H1 (cell line): ENCODE measurements around the gene JAK2. TPM values are rescaled to one million over a fixed set of nuclear protein-coding genes. Genes with fewer than 3 reads are reported as not detected.

ENCODE experiments used
- CTCF ChIA-PET: fragments of 300-600 bp; sonication (Branson Sonifier 250); formaldehyde crosslinking; loops from one replicate; lab custom pipeline; 2021; ENCODE audit not compliant: partially characterized antibody; lab: Charles Lee
- POLR2A ChIA-PET: fragments of 300-600 bp; sonication (Branson Sonifier 250); formaldehyde crosslinking; loops from one replicate; lab custom pipeline; 2021; ENCODE audit warnings: inconsistent platforms; ENCODE audit not compliant: partially characterized antibody; lab: Charles Lee
- DNase-seq, 2 experiments: peaks; one replicate each; pipeline versions ENCODE4 v3.0.0 to v3.0.0-alpha.2; 2010 to 2022; ENCODE audit warnings: low spot score in 2 of 2, low read depth in 1 of 2, mixed read lengths in 1 of 2
- FAIRE-seq: peaks from 2 replicates; lab custom pipeline; 2011; peaks lifted over from hg19 to GRCh38; lab: Jason Lieb, UNC
- H2AFZ ChIP-seq: 2 replicates; pipeline ENCODE4 v1.8.1; 2012; ENCODE audit warnings: low read length, inconsistent platforms
- H2AK5ac ChIP-seq: 2 replicates; pipeline ENCODE4 v1.6.1; 2013; ENCODE audit warnings: low read depth, low read length
- H2BK120ac ChIP-seq: replicated peaks from 2 replicates; pipeline ENCODE3; 2013; ENCODE audit warnings: low read depth, low read length, inconsistent platforms
- H2BK12ac ChIP-seq: 2 replicates; pipeline ENCODE4 v1.6.1; 2013; ENCODE audit warnings: low read depth, low read length
- H2BK15ac ChIP-seq: 2 replicates; pipeline ENCODE4 v1.6.1; 2013; ENCODE audit warnings: low read length
- H2BK20ac ChIP-seq: 2 replicates; pipeline ENCODE4 v1.6.1; 2013; ENCODE audit warnings: low read length
- H2BK5ac ChIP-seq: 2 replicates; pipeline ENCODE4 v1.6.1; 2013; ENCODE audit warnings: low read depth, low read length
- H3K14ac ChIP-seq: 2 replicates; pipeline ENCODE4 v1.6.1; 2013; ENCODE audit warnings: inconsistent platforms; ENCODE audit not compliant: insufficient read length
- H3K18ac ChIP-seq: 2 replicates; pipeline ENCODE4 v1.6.1; 2013; ENCODE audit warnings: low read length; ENCODE audit errors: extremely low read depth
- H3K23ac ChIP-seq: 2 replicates; pipeline ENCODE4 v1.6.1; 2013; ENCODE audit warnings: inconsistent platforms; ENCODE audit not compliant: insufficient read length
- H3K23me2 ChIP-seq: 2 replicates; pipeline ENCODE4 v1.6.1; 2013; ENCODE audit warnings: low read depth, low read length
- H3K27ac ChIP-seq: 2 replicates; pipeline ENCODE4 v1.6.1; 2011; ENCODE audit warnings: low read depth, low read length, inconsistent platforms
- H3K27me3 ChIP-seq, 4 experiments: replicated peaks in 1 of 4; 1 replicate in 1 of 4; 2 replicates in 3 of 4; pipeline versions ENCODE4 v1.6.1 to v1.8.1; 2011 to 2013; ENCODE audit warnings: low read length in 3 of 4, mild to moderate bottlenecking in 3 of 4, inconsistent platforms in 2 of 4, mixed read lengths in 2 of 4, moderate library complexity in 1 of 4; ENCODE audit not compliant: control insufficient read depth in 3 of 4, insufficient read depth in 3 of 4; ENCODE audit errors: extremely low read depth in 1 of 4
- H3K36me3 ChIP-seq, 4 experiments: 2 replicates each; pipeline versions ENCODE4 v1.6.1 to v1.8.1; 2011 to 2013; ENCODE audit warnings: mild to moderate bottlenecking in 4 of 4, low read length in 3 of 4, moderate library complexity in 2 of 4, control low read depth in 1 of 4, inconsistent platforms in 1 of 4; ENCODE audit not compliant: insufficient read depth in 4 of 4, control insufficient read depth in 2 of 4
- H3K4ac ChIP-seq: replicated peaks from 2 replicates; pipeline ENCODE3; 2013; ENCODE audit warnings: low read length, low read depth, mixed read lengths, inconsistent platforms; ENCODE audit not compliant: insufficient read length
- H3K4me1 ChIP-seq, 4 experiments: replicated peaks in 1 of 4; 1 replicate in 1 of 4; 2 replicates in 3 of 4; pipeline versions ENCODE4 v1.6.1 to v1.8.1; 2011 to 2013; ENCODE audit warnings: low read length in 3 of 4, inconsistent platforms in 2 of 4, mixed read lengths in 1 of 4; ENCODE audit not compliant: insufficient read depth in 4 of 4, control insufficient read depth in 3 of 4
- H3K4me2 ChIP-seq, 2 experiments: 2 replicates each; pipeline versions ENCODE4 v1.6.1 to v1.8.1; 2011 to 2013; ENCODE audit warnings: low read depth in 2 of 2, low read length in 2 of 2, control low read depth in 1 of 2, inconsistent platforms in 1 of 2, mild to moderate bottlenecking in 1 of 2; ENCODE audit not compliant: insufficient read depth in 1 of 2
- H3K4me3 ChIP-seq, 4 experiments: fragments of 200-600, 300-600 bp in 1 of 4; sonication (generic), shearing (Covaris generic), sonication (Bioruptor Twin) in 1 of 4; 2 replicates each; pipeline versions ENCODE4 v1.5.1 to v1.8.1; 2011 to 2016; ENCODE audit warnings: low read length in 4 of 4, low read depth in 3 of 4, control low read depth in 2 of 4, inconsistent platforms in 2 of 4, mild to moderate bottlenecking in 2 of 4, mixed read lengths in 1 of 4, moderate library complexity in 1 of 4; ENCODE audit not compliant: insufficient read depth in 2 of 4; ENCODE audit errors: extremely low read depth in 1 of 4
- H3K56ac ChIP-seq: replicated peaks from 2 replicates; pipeline ENCODE3; 2013; ENCODE audit warnings: low read depth, mild to moderate bottlenecking, mixed read lengths, low read length, inconsistent platforms; ENCODE audit not compliant: insufficient read length
- H3K79me1 ChIP-seq: 2 replicates; pipeline ENCODE4 v1.6.1; 2013; ENCODE audit warnings: low read depth, low read length, control low read depth
- H3K79me2 ChIP-seq, 2 experiments: 2 replicates each; pipeline versions ENCODE4 v1.6.1 to v1.8.1; 2012 to 2013; ENCODE audit warnings: low read length in 2 of 2, mild to moderate bottlenecking in 2 of 2, inconsistent platforms in 1 of 2; ENCODE audit not compliant: insufficient read depth in 2 of 2, control insufficient read depth in 1 of 2
- H3K9ac ChIP-seq, 4 experiments: replicated peaks in 1 of 4; 1 replicate in 1 of 4; 2 replicates in 3 of 4; pipeline versions ENCODE4 v1.6.1 to v1.8.1; 2011 to 2013; ENCODE audit warnings: low read depth in 3 of 4, low read length in 3 of 4, control low read depth in 2 of 4, mild to moderate bottlenecking in 2 of 4, moderate library complexity in 2 of 4, inconsistent platforms in 1 of 4; ENCODE audit errors: extremely low read depth in 1 of 4
- H3K9me3 ChIP-seq, 2 experiments: 2 replicates each; pipeline versions ENCODE4 v1.6.1 to v1.8.1; 2012 to 2013; ENCODE audit warnings: mild to moderate bottlenecking in 2 of 2, moderate library complexity in 2 of 2, control low read depth in 1 of 2, inconsistent platforms in 1 of 2, low read depth in 1 of 2, low read length in 1 of 2, mixed read lengths in 1 of 2; ENCODE audit not compliant: insufficient read depth in 2 of 2
- H4K20me1 ChIP-seq, 2 experiments: replicated peaks in 1 of 2; 2 replicates each; pipeline versions ENCODE3 to v1.8.1; 2011 to 2013; ENCODE audit warnings: inconsistent platforms in 2 of 2, low read length in 2 of 2, mild to moderate bottlenecking in 1 of 2; ENCODE audit not compliant: insufficient read depth in 2 of 2, control insufficient read depth in 1 of 2
- H4K5ac ChIP-seq: 2 replicates; pipeline ENCODE4 v1.6.1; 2013; ENCODE audit warnings: low read length, low read depth, mixed read lengths, inconsistent platforms; ENCODE audit not compliant: insufficient read length
- H4K8ac ChIP-seq: 2 replicates; pipeline ENCODE4 v1.8.0; 2013; ENCODE audit warnings: mild to moderate bottlenecking, moderate library complexity, low read length, inconsistent platforms; ENCODE audit not compliant: insufficient read depth; ENCODE audit errors: extremely low read depth
- H4K91ac ChIP-seq: replicated peaks from 2 replicates; pipeline ENCODE3; 2013; ENCODE audit warnings: low read length, mixed read lengths, inconsistent platforms; ENCODE audit not compliant: insufficient read length
- BACH1 ChIP-seq: IDR thresholded peaks from 2 replicates; pipeline ENCODE4 v1.6.1; 2012; ENCODE audit warnings: low read length, improper control_type of control experiment
- CTBP2 ChIP-seq: IDR thresholded peaks from 2 replicates; pipeline ENCODE4 v1.7.0; 2011; ENCODE audit warnings: borderline replicate concordance, mild to moderate bottlenecking, moderate library complexity, mixed read lengths, low read length; ENCODE audit not compliant: insufficient read depth, insufficient read length
- EZH2 ChIP-seq: fragments of 200-600 bp; sonication (generic); IDR thresholded peaks from 2 replicates; pipeline ENCODE4 v1.7.1; 2012; ENCODE audit warnings: low read depth, mild to moderate bottlenecking, moderate library complexity, low read length, inconsistent platforms; ENCODE audit not compliant: severe bottlenecking
- KDM4A ChIP-seq: IDR thresholded peaks from one replicate; pipeline ENCODE4 v1.7.1; 2012; ENCODE audit warnings: low read depth, mild to moderate bottlenecking, moderate library complexity, low read length, inconsistent platforms; ENCODE audit not compliant: severe bottlenecking
- KDM5A ChIP-seq: fragments of 200-600 bp; IDR thresholded peaks from 2 replicates; pipeline ENCODE4 v1.7.1; 2012; ENCODE audit warnings: mild to moderate bottlenecking, low read length, inconsistent platforms, mixed read lengths
- SP4 ChIP-seq: IDR thresholded peaks from 2 replicates; pipeline ENCODE4 v1.6.1; 2012; ENCODE audit warnings: low read length, inconsistent platforms
- TAF1 ChIP-seq: IDR thresholded peaks from 2 replicates; pipeline ENCODE4 v1.6.1; 2011; ENCODE audit warnings: mild to moderate bottlenecking, low read depth, low read length
- YY1 ChIP-seq: IDR thresholded peaks from 2 replicates; pipeline ENCODE4 v1.6.1; 2011; ENCODE audit warnings: low read depth, mild to moderate bottlenecking, low read length
- ZNF274 ChIP-seq: IDR thresholded peaks from 2 replicates; pipeline ENCODE4 v1.7.0; 2012; ENCODE audit warnings: low read length, borderline replicate concordance; ENCODE audit errors: extremely low read depth
- WGBS, 2 experiments: shearing (Covaris generic) in 1 of 2; methylation state at CpG; one replicate each; pipeline versions ENCODE4 v1.1.6 to v1.1.7; 2013 to 2015; ENCODE audit warnings: low lambda C conversion rate in 2 of 2, mixed read lengths in 2 of 2, inconsistent platforms in 1 of 2, low coverage in 1 of 2, missing lambda C conversion rate in 1 of 2; ENCODE audit not compliant: insufficient replicate concordance in 2 of 2, insufficient coverage in 1 of 2, insufficient read length in 1 of 2; ENCODE audit errors: extremely low coverage in 1 of 2, missing lambda C conversion rate in 1 of 2; 5-methylcytosine and 5-hydroxymethylcytosine counted together
- polyA plus RNA-seq, 7 experiments: library from polyadenylated mRNA; depleted of rRNA in 3 of 7; stranded (reverse) in 5 of 7; unstranded in 2 of 7; fragments of >200 nt in 5 of 7; fragments of 200-250 nt in 2 of 7; gene quantifications; 1 replicate in 5 of 7; 2 replicates in 1 of 7; 4 replicates in 1 of 7; pipeline versions ENCODE4 v1.2.1 to v1.2.3, GENCODE V29; 2011 to 2013; ENCODE audit warnings: missing spikeins in 2 of 7, mixed read lengths in 2 of 7
- total RNA-seq: library from RNA; stranded (reverse); fragmentation: NEBNext Ultra II Directional; extraction: Animal tissue kit (Norgen Biotek cat#: 25700); gene quantifications from 2 replicates; pipeline ENCODE4 v1.2.1, GENCODE V29; 2021

JAK2 gene
- total and polyA plus RNA-seq, 2 of the 8 experiments (the other 6 are each of a cell fraction or from before 2014, with no cell fraction given) = 0.50 to 2.1 TPM

GRCh38 chr9:5113994-5114748 is 129.1 kb downstream of the JAK2 start:
- Histone ChIP-seq H3K4me3 (no peak overlapping the region), H2BK15ac (no peak overlapping the region), H3K23ac (no peak overlapping the region), H3K4me1 (no peaks in the 10 kb centered on the region), H3K23me2 (no peaks in the 10 kb centered on the region), H3K56ac (no peak overlapping the region), H2AK5ac (no peak overlapping the region), H4K20me1 (no peaks in the 10 kb centered on the region), H2BK20ac (no peak overlapping the region), H3K36me3 (peaks cover 0 to 5% (median 0%) of the 10 kb centered on the region in 4 experiments; a peak in 1 of 8 replicates), H3K4ac (no peak overlapping the region), H3K18ac (no peak overlapping the region), H4K91ac (no peak overlapping the region), H3K9ac (no peak overlapping the region), H4K5ac (no peak overlapping the region), H4K8ac (no peak overlapping the region), H3K27ac (no peak overlapping the region), H3K14ac (no peak overlapping the region), H2BK12ac (no peak overlapping the region), H2BK120ac (no peak overlapping the region), H2BK5ac (no peak overlapping the region), H3K9me3 (peaks cover 0 to 11% of the 10 kb centered on the region in 2 experiments; a peak in 1 of 4 replicates), H3K4me2 (no peak overlapping the region), H2AFZ (no peak overlapping the region), H3K79me2 (no peaks in the 10 kb centered on the region), H3K79me1 (no peaks in the 10 kb centered on the region), H3K27me3 (no peaks in the 10 kb centered on the region)
- WGBS, 2 experiments = 94% methylated on average over 22 of the region's 22 CpGs; no CpG with 5 or more reads in 1 of the 2 experiments
- ChIA-PET POLR2A (no interaction called here), CTCF (interaction anchor here (0.6 kb wide), 1 partner anchor 894 kb away, joined by 3 read pairs; no protein-coding TSS in a partner anchor)
- no peak for FAIRE-seq
- DNase-seq = no peak
- no peak for TF ChIP-seq KDM4A
- no peak for TF ChIP-seq SP4
- TF ChIP-seq BACH1 = no peak
- TF ChIP-seq EZH2 = no peak
- TF ChIP-seq CTBP2 = no peak
- no peak for TF ChIP-seq ZNF274
- no peak for TF ChIP-seq TAF1
- no peak for TF ChIP-seq KDM5A
- TF ChIP-seq YY1 = no peak
